Measurements from ENCODE around the gene GPR68.

Gene GPR68

DNA sequence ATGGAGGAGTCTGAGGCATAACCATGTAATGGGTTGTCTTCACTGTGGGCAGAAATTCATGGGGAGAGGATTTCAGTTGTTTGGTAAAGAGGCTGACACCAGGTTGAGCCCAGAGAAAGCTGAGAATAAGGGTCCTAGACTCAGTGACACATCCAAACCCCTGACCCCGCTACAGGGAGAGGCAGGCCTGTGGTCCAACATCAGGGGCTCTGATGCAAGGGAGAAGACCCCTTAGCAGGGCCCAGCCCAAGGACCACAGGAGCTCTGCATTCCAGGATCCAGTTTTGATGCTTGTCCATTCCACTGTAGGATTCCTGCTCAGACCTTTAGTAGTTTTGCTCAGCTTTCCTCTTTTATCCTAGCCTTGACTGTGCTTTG lies 15.5 kb downstream of the GPR68 start:
- TF ChIP-seq, protein P1, sequence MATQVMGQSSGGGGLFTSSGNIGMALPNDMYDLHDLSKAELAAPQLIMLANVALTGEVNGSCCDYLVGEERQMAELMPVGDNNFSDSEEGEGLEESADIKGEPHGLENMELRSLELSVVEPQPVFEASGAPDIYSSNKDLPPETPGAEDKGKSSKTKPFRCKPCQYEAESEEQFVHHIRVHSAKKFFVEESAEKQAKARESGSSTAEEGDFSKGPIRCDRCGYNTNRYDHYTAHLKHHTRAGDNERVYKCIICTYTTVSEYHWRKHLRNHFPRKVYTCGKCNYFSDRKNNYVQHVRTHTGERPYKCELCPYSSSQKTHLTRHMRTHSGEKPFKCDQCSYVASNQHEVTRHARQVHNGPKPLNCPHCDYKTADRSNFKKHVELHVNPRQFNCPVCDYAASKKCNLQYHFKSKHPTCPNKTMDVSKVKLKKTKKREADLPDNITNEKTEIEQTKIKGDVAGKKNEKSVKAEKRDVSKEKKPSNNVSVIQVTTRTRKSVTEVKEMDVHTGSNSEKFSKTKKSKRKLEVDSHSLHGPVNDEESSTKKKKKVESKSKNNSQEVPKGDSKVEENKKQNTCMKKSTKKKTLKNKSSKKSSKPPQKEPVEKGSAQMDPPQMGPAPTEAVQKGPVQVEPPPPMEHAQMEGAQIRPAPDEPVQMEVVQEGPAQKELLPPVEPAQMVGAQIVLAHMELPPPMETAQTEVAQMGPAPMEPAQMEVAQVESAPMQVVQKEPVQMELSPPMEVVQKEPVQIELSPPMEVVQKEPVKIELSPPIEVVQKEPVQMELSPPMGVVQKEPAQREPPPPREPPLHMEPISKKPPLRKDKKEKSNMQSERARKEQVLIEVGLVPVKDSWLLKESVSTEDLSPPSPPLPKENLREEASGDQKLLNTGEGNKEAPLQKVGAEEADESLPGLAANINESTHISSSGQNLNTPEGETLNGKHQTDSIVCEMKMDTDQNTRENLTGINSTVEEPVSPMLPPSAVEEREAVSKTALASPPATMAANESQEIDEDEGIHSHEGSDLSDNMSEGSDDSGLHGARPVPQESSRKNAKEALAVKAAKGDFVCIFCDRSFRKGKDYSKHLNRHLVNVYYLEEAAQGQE (IDR thresholded peaks at IDR 0.05; ENCODE audit: low read depth) = no peak
- TF ChIP-seq FOXM1 (IDR thresholded peaks at IDR 0.05; ENCODE audit: borderline replicate concordance, low read depth) (no peak), CEBPB (IDR thresholded peaks at IDR 0.05) (no peak), RAD21 (IDR thresholded peaks at IDR 0.05; ENCODE audit: low read depth) (no peak), EP300 (IDR thresholded peaks at IDR 0.05; ENCODE audit: borderline replicate concordance) (no peak), ZBTB7A (IDR thresholded peaks at IDR 0.05; ENCODE audit: low read depth) (no peak), EGR1 (IDR thresholded peaks at IDR 0.05) (no peak), TCF12 (IDR thresholded peaks at IDR 0.05; ENCODE audit: low read depth) (no peak), YY1 (IDR thresholded peaks at IDR 0.05; ENCODE audit: low read depth) (no peak), NFIC (IDR thresholded peaks at IDR 0.05) (no peak), TEAD4 (IDR thresholded peaks at IDR 0.05) (no peak)
- TF ChIP-seq, protein P2, sequence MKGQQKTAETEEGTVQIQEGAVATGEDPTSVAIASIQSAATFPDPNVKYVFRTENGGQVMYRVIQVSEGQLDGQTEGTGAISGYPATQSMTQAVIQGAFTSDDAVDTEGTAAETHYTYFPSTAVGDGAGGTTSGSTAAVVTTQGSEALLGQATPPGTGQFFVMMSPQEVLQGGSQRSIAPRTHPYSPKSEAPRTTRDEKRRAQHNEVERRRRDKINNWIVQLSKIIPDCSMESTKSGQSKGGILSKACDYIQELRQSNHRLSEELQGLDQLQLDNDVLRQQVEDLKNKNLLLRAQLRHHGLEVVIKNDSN (IDR thresholded peaks at IDR 0.05) = no peak

DNA sequence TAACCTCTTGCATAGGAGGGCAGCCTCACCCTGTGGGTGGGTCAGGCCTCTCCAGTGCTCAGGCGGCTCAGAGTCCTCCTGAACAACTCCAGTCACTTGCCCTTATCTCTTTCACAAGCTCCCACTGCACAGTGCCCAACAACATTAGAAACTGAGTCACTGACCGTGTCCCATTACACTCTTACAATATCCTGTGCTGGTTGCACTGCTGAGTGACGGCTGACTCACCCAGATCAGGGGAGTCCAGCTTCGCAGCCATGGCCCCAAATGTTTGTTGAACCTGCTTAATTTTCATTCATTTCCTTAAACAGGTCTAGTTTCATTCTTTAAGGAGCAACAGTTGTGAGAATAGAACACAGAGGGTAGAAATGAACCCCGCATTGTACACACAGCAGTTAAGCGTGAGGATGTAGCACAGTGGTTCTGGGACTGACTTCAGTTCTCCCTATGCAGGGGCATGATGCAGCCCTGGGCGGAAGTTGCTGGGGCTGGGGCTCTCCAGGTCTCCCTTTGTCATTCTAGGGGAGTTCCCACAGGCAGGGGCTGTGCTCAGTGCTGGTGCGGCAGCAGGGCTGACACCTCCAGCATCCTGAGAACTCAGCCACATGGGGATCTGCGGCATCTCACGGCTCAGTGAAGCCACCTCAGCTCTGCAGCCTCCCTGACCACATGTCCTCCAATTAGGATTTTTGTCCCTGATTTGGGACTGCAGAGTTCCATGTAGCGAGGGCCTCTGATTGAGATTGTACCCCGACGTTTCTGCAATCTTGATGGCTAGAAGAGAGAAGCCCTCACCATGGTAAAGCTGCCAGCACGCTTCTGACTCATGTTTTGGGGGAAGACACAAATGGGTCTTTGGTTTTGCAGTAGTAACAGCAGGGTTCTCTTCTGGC lies 16.1 kb downstream of the GPR68 start:
- TF ChIP-seq EGR1 (IDR thresholded peaks at IDR 0.05) (no peak), EP300 (IDR thresholded peaks at IDR 0.05; ENCODE audit: borderline replicate concordance) (no peak), TEAD4 (IDR thresholded peaks at IDR 0.05) (no peak)

DNA sequence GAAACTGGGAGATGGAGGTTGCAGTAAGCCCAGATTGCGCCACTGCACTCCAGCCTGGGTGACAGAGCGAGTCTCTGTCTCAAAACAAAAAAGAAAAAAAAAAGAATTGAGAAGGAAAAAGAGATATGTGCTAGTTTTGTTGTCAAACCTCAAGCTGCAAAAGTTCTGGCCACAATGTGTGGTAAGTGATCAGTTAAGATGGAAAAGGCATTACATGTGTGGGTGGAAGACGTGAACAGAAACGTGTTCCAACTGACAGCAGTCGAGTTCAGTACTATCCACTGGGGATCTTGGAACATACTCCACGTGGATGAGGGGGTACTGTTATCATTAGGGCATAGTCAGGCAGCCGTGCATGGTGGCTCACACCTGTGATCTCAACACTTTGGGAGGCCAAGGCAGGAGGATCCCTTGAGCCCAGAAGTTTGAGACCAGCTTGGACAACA lies 17.3 kb downstream of the GPR68 start:
- TF ChIP-seq FOXM1 (IDR thresholded peaks at IDR 0.05; ENCODE audit: borderline replicate concordance, low read depth) = no peak
- no peak for TF ChIP-seq NFIC (IDR thresholded peaks at IDR 0.05)
- TF ChIP-seq, protein P2 (IDR thresholded peaks at IDR 0.05) = no peak
- no peak for TF ChIP-seq EP300 (IDR thresholded peaks at IDR 0.05; ENCODE audit: borderline replicate concordance)
- no peak for TF ChIP-seq CREB1 (IDR thresholded peaks at IDR 0.05; ENCODE audit: low read depth)

DNA sequence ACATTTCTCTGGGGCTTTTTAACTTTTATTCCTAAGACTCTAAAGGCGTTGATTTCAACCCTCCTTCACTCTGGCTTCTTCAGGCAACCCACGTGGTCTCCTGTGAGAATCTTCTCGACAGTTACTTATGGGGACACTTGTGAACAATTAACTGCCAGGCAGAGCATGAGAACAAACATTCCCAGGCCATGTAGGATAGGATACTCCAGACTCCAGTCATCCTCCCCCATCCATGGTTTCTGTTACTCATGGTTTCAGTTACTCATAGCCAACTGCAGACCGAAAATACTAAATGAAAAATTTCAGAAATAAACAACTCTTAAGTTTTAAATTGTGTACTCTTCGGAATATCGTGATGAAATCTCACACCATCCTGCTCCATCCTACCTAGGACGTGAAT lies 19.5 kb downstream of the GPR68 start:
- TF ChIP-seq CEBPB (IDR thresholded peaks at IDR 0.05) (no peak), EP300 (IDR thresholded peaks at IDR 0.05; ENCODE audit: borderline replicate concordance) (no peak), TAF1 (IDR thresholded peaks at IDR 0.05; ENCODE audit: low read depth) (no peak), EGR1 (IDR thresholded peaks at IDR 0.05) (no peak), NFIC (IDR thresholded peaks at IDR 0.05) (no peak), CREB1 (IDR thresholded peaks at IDR 0.05; ENCODE audit: low read depth) (no peak), YY1 (IDR thresholded peaks at IDR 0.05; ENCODE audit: low read depth) (no peak), RAD21 (IDR thresholded peaks at IDR 0.05; ENCODE audit: low read depth) (no peak), FOXM1 (IDR thresholded peaks at IDR 0.05; ENCODE audit: borderline replicate concordance, low read depth) (no peak), TCF12 (IDR thresholded peaks at IDR 0.05; ENCODE audit: low read depth) (no peak), ZBTB7A (IDR thresholded peaks at IDR 0.05; ENCODE audit: low read depth) (no peak)
- TF ChIP-seq, protein P3, sequence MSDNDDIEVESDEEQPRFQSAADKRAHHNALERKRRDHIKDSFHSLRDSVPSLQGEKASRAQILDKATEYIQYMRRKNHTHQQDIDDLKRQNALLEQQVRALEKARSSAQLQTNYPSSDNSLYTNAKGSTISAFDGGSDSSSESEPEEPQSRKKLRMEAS (IDR thresholded peaks at IDR 0.05) = no peak
- TF ChIP-seq, protein P2 (IDR thresholded peaks at IDR 0.05) = no peak

DNA sequence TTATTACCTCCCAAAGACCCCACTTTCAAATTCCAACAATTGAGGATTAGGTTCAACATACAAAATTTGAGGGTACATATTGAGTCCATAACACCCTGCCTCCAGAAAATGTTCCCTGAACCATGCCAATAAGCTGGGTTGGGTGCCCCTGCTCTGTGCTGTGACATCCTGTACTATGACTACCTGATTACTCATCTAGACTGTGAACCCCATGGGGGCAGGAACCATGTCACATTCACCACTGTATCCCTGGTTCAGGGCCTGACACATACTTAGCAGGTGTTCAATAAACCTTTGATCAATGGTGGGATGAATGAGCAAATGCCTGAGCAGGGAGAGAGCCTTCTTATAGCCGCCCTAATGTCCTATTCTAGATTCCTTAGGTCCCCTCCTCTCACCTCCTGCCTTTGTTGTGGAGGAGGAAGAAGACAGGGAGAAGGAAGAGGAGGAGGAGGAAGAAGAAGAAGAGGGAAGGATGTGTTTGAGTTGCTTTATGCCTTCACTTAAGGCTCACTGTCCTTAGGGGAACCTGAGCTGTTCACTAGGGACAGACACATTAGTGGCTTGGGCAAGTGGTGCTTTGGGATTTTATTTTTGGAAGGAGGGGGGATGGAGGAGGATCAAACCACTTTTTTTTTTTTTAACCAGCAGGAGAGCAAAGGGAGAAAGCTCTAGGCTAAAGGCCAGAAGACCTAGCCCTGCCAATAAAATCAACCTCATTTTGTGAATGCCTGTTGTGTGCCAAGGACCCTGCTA lies 21.3 kb downstream of the GPR68 start:
- no peak for TF ChIP-seq TCF12 (IDR thresholded peaks at IDR 0.05; ENCODE audit: low read depth)
- TF ChIP-seq TAF1 (IDR thresholded peaks at IDR 0.05; ENCODE audit: low read depth) = no peak
- TF ChIP-seq, protein P1 (IDR thresholded peaks at IDR 0.05; ENCODE audit: low read depth) = no peak
- TF ChIP-seq, protein P3 (IDR thresholded peaks at IDR 0.05) = no peak
- TF ChIP-seq EP300 (IDR thresholded peaks at IDR 0.05; ENCODE audit: borderline replicate concordance) = no peak
- TF ChIP-seq YY1 (IDR thresholded peaks at IDR 0.05; ENCODE audit: low read depth) = no peak
- TF ChIP-seq EGR1 (IDR thresholded peaks at IDR 0.05) = no peak
- no peak for TF ChIP-seq NFIC (IDR thresholded peaks at IDR 0.05)
- TF ChIP-seq, protein P2 (IDR thresholded peaks at IDR 0.05) = no peak
- TF ChIP-seq ZBTB7A (IDR thresholded peaks at IDR 0.05; ENCODE audit: low read depth) = no peak

All from Ishikawa (cell line).